Smooth muscle cell (in vitro differentiated cells): ENCODE measurements around the gene ENSA. TPM values are rescaled to one million over a fixed set of nuclear protein-coding genes. Genes with fewer than 3 reads are reported as not detected.
A peak's percentile ranks its signal among the peaks of the same experiment; 100 is the strongest.
"Not testable (repeated sequence)": the region's sequence is repeated elsewhere in the genome, so short reads cannot be mapped to it uniquely, and the experiment has no call there.

Experiments used
- DNase-seq: peaks from one replicate; lab custom pipeline; 2025; ENCODE audit not compliant: unreplicated experiment; lab: John Stamatoyannopoulos, UW
- H2AFZ ChIP-seq: fragments of 200-600 bp; sonication (generic); 2 replicates; pipeline ENCODE4 v1.6.0; 2016; ENCODE audit warnings: antibody characterized with exemption, low read depth, mild to moderate bottlenecking
- H3F3A ChIP-seq: fragments of 200-600 bp; sonication (generic); 2 replicates; pipeline ENCODE4 v1.6.0; 2017; ENCODE audit warnings: antibody characterized with exemption, low read depth
- H3K27ac ChIP-seq: fragments of 200-600 bp; sonication (generic); 2 replicates; pipeline ENCODE4 v1.5.1; 2016; ENCODE audit warnings: low read depth, mild to moderate bottlenecking
- H3K27me3 ChIP-seq: fragments of 200-600 bp; sonication (generic); 2 replicates; pipeline ENCODE4 v1.6.1; 2016; ENCODE audit warnings: low read depth, mild to moderate bottlenecking
- H3K36me3 ChIP-seq: fragments of 200-600 bp; sonication (generic); 2 replicates; pipeline ENCODE4 v1.5.1; 2016; ENCODE audit warnings: low read depth
- H3K4me1 ChIP-seq: fragments of 200-600 bp; sonication (generic); 2 replicates; pipeline ENCODE4 v1.5.1; 2016; ENCODE audit warnings: low read depth
- H3K4me2 ChIP-seq: fragments of 200-600 bp; sonication (generic); 2 replicates; pipeline ENCODE4 v1.6.0; 2016; ENCODE audit warnings: mild to moderate bottlenecking
- H3K4me3 ChIP-seq: fragments of 200-600 bp; sonication (generic); 2 replicates; pipeline ENCODE4 v1.5.1; 2016; ENCODE audit warnings: mild to moderate bottlenecking
- H3K79me2 ChIP-seq: fragments of 200-600 bp; sonication (generic); 2 replicates; pipeline ENCODE4 v1.6.0; 2016; ENCODE audit warnings: low read depth, mild to moderate bottlenecking
- H3K9ac ChIP-seq: fragments of 200-600 bp; sonication (generic); 2 replicates; pipeline ENCODE4 v1.6.0; 2016; ENCODE audit warnings: low read depth
- H3K9me3 ChIP-seq: fragments of 200-600 bp; sonication (generic); replicated peaks from 2 replicates; pipeline ENCODE4 v1.5.1; 2016; ENCODE audit warnings: low read depth
- H4K20me1 ChIP-seq: fragments of 200-600 bp; sonication (generic); 2 replicates; pipeline ENCODE4 v1.6.0; 2016; ENCODE audit warnings: low read depth
- WGBS: methylation state at CpG from one replicate; pipeline ENCODE4 v1.1.7; 2016; ENCODE audit warnings: low lambda C conversion rate; 5-methylcytosine and 5-hydroxymethylcytosine counted together
- polyA plus RNA-seq: library from polyadenylated mRNA; unstranded; fragments of >200 nt; fragmentation: Nextera tagmentation; extraction: Ambion mirVana; gene quantifications from 2 replicates; pipeline ENCODE4 v1.2.1, GENCODE V29; 2016
- total RNA-seq: library from RNA; depleted of rRNA; stranded (reverse); fragments of >200 nt; gene quantifications from 2 replicates; pipeline ENCODE4 v1.2.3, GENCODE V29; 2014
- TF ChIP-seq, protein P1 (sequence below): fragments of 200-600 bp; sonication (generic); IDR thresholded peaks from 2 replicates; pipeline ENCODE4 v1.5.1; 2017; ENCODE audit warnings: borderline replicate concordance, mild to moderate bottlenecking, antibody characterized with exemption; ENCODE audit not compliant: insufficient read depth, poor library complexity, severe bottlenecking

ENSA gene
- total and polyA plus RNA-seq, 2 experiments from 2014 or later, result 31.3 to 63.5 TPM

GRCh38 chr1:150628766-150629114 lies 672 bp downstream of the ENSA start:
- Histone ChIP-seq H3F3A (peaks cover 5% of the 10 kb centered on the region), H3K4me2 (peak overlapping the region; percentile 83), H3K27me3 (no peaks in the 10 kb centered on the region), H3K79me2 (peaks cover 20% of the 10 kb centered on the region), H4K20me1 (peaks cover 14% of the 10 kb centered on the region), H3K9me3 (no peaks in the 10 kb centered on the region), H3K4me1 (peaks cover 5% of the 10 kb centered on the region), H3K4me3 (peak overlapping the region; percentile 95), H2AFZ (peak overlapping the region; percentile 6), H3K27ac (peak overlapping the region; percentile 99), H3K9ac (peak overlapping the region; percentile 97), H3K36me3 (peaks cover 6% of the 10 kb centered on the region)
- WGBS, result 4% methylated on average over 9 of the region's 9 CpGs
- TF ChIP-seq, protein P1, sequence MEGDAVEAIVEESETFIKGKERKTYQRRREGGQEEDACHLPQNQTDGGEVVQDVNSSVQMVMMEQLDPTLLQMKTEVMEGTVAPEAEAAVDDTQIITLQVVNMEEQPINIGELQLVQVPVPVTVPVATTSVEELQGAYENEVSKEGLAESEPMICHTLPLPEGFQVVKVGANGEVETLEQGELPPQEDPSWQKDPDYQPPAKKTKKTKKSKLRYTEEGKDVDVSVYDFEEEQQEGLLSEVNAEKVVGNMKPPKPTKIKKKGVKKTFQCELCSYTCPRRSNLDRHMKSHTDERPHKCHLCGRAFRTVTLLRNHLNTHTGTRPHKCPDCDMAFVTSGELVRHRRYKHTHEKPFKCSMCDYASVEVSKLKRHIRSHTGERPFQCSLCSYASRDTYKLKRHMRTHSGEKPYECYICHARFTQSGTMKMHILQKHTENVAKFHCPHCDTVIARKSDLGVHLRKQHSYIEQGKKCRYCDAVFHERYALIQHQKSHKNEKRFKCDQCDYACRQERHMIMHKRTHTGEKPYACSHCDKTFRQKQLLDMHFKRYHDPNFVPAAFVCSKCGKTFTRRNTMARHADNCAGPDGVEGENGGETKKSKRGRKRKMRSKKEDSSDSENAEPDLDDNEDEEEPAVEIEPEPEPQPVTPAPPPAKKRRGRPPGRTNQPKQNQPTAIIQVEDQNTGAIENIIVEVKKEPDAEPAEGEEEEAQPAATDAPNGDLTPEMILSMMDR, result no peak
- no peak for DNase-seq

- peaks cover 10% of the 10 kb centered on the region for H3F3A ChIP-seq
- TF ChIP-seq, protein P1, result no peak
- 86% methylated on average over 5 of the region's 5 CpGs for WGBS
- peaks cover 14% of the 10 kb centered on the region for H4K20me1 ChIP-seq
- peaks cover 8% of the 10 kb centered on the region for H3K36me3 ChIP-seq
- H3K27me3 ChIP-seq, result no peaks in the 10 kb centered on the region
- DNase-seq, result no peak
- H3K27ac ChIP-seq, result peak overlapping the region; percentile 99
- H3K4me3 ChIP-seq, result peak overlapping the region; percentile 95
- H3K4me2 ChIP-seq, result peak overlapping the region; percentile 83
- no peaks in the 10 kb centered on the region for H3K9me3 ChIP-seq
- H3K79me2 ChIP-seq, result peaks cover 20% of the 10 kb centered on the region
- H3K9ac ChIP-seq, result peak overlapping the region; percentile 97
- peaks cover 5% of the 10 kb centered on the region for H3K4me1 ChIP-seq
- H2AFZ ChIP-seq, result no peak overlapping the region
These were observed 1.5 kb downstream of the ENSA start for GRCh38 chr1:150627826-150628410.

DNA sequence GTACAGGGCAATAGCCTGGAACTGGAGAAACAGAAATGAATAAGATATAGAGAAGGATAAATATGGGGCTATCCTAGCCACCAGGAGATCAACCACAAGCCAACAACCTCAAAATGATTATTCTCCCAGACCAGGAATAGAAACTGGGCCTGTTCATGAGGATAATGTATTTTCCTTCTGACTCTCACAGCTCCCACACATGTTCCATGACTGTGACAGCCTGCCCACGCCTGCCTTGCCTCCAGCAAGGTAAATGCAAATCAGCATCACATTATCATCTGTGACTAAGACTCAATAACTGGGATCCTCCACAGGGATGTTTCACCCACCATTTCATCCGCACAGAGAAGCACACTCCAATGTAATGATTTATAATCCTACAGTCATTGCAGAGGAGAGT lies 3.3 kb downstream of the ENSA start:
- no peaks in the 10 kb centered on the region for H3K27me3 ChIP-seq
- H2AFZ ChIP-seq, result no peak overlapping the region
- no peak overlapping the region for H3K27ac ChIP-seq
- H3K9ac ChIP-seq, result no peak overlapping the region
- H3K36me3 ChIP-seq, result peaks cover 8% of the 10 kb centered on the region
- peaks cover 16% of the 10 kb centered on the region for H4K20me1 ChIP-seq
- peaks cover 20% of the 10 kb centered on the region for H3K79me2 ChIP-seq
- H3K4me3 ChIP-seq, result no peak overlapping the region
- peaks cover 5% of the 10 kb centered on the region for H3K4me1 ChIP-seq
- no peak overlapping the region for H3K4me2 ChIP-seq
- TF ChIP-seq, protein P1, result no peak
- H3F3A ChIP-seq, result peaks cover 20% of the 10 kb centered on the region
- no peak for DNase-seq
- 88% methylated on average over 2 of the region's 2 CpGs for WGBS
- no peaks in the 10 kb centered on the region for H3K9me3 ChIP-seq

DNA sequence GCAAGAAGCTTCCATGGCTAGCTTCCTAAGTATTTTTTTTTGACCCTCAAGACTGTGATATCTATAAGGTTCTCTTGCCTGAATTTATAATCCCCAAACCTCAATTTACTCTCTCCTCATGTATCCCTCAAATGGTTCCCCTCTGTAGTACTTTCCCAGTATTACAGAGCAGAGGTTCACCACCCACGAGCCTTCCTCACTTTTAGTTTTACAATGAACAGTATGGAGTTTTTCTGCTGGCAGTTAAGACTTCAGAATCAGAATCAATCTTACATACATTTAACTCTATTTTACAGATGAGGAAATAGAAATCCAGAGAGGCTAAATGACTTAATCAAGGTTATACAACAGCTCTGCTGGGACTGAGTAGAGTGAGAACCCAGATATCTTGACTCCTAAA lies 4.9 kb downstream of the ENSA start:
- peaks cover 25% of the 10 kb centered on the region for H3F3A ChIP-seq
- H2AFZ ChIP-seq, H3K4me2 ChIP-seq, DNase-seq, H3K27me3 ChIP-seq, H3K4me1 ChIP-seq, H3K4me3 ChIP-seq, H3K36me3 ChIP-seq, H3K9me3 ChIP-seq: not testable (repeated sequence)
- H3K27ac ChIP-seq, result peak overlapping the region; percentile 77
- peaks cover 20% of the 10 kb centered on the region for H3K79me2 ChIP-seq
- peak overlapping the region; percentile 21 for H3K9ac ChIP-seq
- peaks cover 24% of the 10 kb centered on the region for H4K20me1 ChIP-seq
- WGBS, result 93% methylated on average over 1 of the region's 1 CpG

DNA sequence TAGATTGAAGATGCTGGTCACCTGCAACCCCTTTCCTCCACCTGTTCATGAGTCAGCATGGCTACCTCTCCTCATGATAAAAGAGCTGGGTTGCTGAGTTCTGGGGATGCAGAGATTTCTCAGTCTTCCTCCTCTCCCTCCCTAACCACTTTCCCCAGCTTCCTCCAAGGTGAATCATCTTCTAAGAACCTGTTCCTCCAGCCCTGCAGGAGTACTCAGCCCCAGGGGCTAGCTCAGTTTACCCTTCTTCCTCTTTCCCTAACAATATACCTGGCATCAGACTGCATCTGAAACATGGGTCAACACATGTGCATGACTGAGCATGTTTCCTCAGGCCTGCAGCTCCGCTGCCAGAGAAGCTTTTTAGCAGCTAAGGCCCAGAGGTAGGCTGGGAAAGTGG lies 5.3 kb downstream of the ENSA start:
- not testable (repeated sequence) for H3K4me3 ChIP-seq, H3K9me3 ChIP-seq, H3K4me2 ChIP-seq, H3K4me1 ChIP-seq, H3K36me3 ChIP-seq, H3K27me3 ChIP-seq, DNase-seq, H3K9ac ChIP-seq, H2AFZ ChIP-seq
- Histone ChIP-seq H4K20me1 (peaks cover 27% of the 10 kb centered on the region), H3K27ac (peak overlapping the region; percentile 77), H3K79me2 (peaks cover 20% of the 10 kb centered on the region), H3F3A (peaks cover 25% of the 10 kb centered on the region)
- 70% methylated on average over 1 of the region's 1 CpG for WGBS
